ENCODE data around the gene MBTPS1. TPM values are rescaled to one million over a fixed set of nuclear protein-coding genes. Genes with fewer than 3 reads are reported as not detected.

MBTPS1 gene
- total and polyA plus RNA-seq, 2 experiments from 2014 or later, result 18.1 to 49.3 TPM

- Mint-ChIP-seq H3K36me3 (ENCODE audit: low read depth) (peaks cover 52% of the 10 kb centered on the region), H3K27ac (no peak overlapping the region)
- no peak for ATAC-seq
Measured at GRCh38 chr16:84095466-84095865, 21.3 kb downstream of the MBTPS1 start.

GRCh38 chr16:84093879-84094270 lies 22.9 kb downstream of the MBTPS1 start:
- peaks cover 4% of the 10 kb centered on the region; the same call in 1 of the 2 replicates for H4K20me1 ChIP-seq (replicated peaks; ENCODE audit: insufficient read depth)
- H3K9me3 Mint-ChIP-seq, result no peaks in the 10 kb centered on the region
- H3F3A ChIP-seq (replicated peaks; ENCODE audit: low read depth), result no peaks in the 10 kb centered on the region
- H3K4me1 ChIP-seq (ENCODE audit: insufficient read depth), result no peaks in the 10 kb centered on the region
- H3K9me2 ChIP-seq (ENCODE audit: insufficient read depth), result no peaks in the 10 kb centered on the region
- no peak overlapping the region for H2AFZ ChIP-seq
- H3K27me3 Mint-ChIP-seq (ENCODE audit: insufficient read depth, low read depth, poor library complexity), result peaks cover 2% of the 10 kb centered on the region
- no peak overlapping the region for H3K27ac ChIP-seq (ENCODE audit: low read depth)
- no peaks in the 10 kb centered on the region for H3K27me3 ChIP-seq (ENCODE audit: insufficient read depth)
- ATAC-seq (no peak), DNase-seq (ENCODE audit: low spot score) (no peak)
- H3K36me3 Mint-ChIP-seq (ENCODE audit: low read depth), result peaks cover 60% of the 10 kb centered on the region
- H3K79me2 ChIP-seq (replicated peaks; ENCODE audit: insufficient read depth), result no peaks in the 10 kb centered on the region; the same call in 1 of the 2 replicates
- no peaks in the 10 kb centered on the region for H3K4me1 Mint-ChIP-seq
- H3K4me3 Mint-ChIP-seq, result no peak overlapping the region
- no peak overlapping the region for H3K27ac Mint-ChIP-seq
- H3K4me3 ChIP-seq, result no peak overlapping the region
- peaks cover 13% of the 10 kb centered on the region for H3K36me3 ChIP-seq (ENCODE audit: insufficient read depth)
- no peak overlapping the region for H3K4me2 ChIP-seq
- TF ChIP-seq ZNF331 (CRISPR knock-in tag; IDR thresholded peaks at IDR 0.05; ENCODE audit: low read depth), result no peak
- TF ChIP-seq EZH2 (IDR thresholded peaks at IDR 0.05; ENCODE audit: low read depth, unreplicated experiment), result no peak
- no peak for TF ChIP-seq ETS1 (IDR thresholded peaks at IDR 0.05)
- TF ChIP-seq CREB1 (CRISPR knock-in tag; IDR thresholded peaks at IDR 0.05; ENCODE audit: low read depth), result no peak
- TF ChIP-seq NANOG (IDR thresholded peaks at IDR 0.05; ENCODE audit: borderline replicate concordance), result no peak
- no peak for TF ChIP-seq REST (IDR thresholded peaks at IDR 0.05; ENCODE audit: unreplicated experiment)
- TF ChIP-seq STAT1 (IDR thresholded peaks at IDR 0.05; ENCODE audit: unreplicated experiment), result no peak
- no peak for TF ChIP-seq ZNF114 (CRISPR knock-in tag; IDR thresholded peaks at IDR 0.05)
- TF ChIP-seq JUNB (IDR thresholded peaks at IDR 0.05; ENCODE audit: unreplicated experiment), result no peak
- no peak for TF ChIP-seq POLR2AphosphoS5 (IDR thresholded peaks at IDR 0.05; ENCODE audit: low read depth)
- TF ChIP-seq CTCF (conservative IDR thresholded peaks at IDR 0.05; ENCODE audit: low read depth in 2 of 2), result no peak
- TF ChIP-seq EZH2phosphoT487 (IDR thresholded peaks at IDR 0.05; ENCODE audit: unreplicated experiment), result no peak

More at GRCh38 chr16:84095466-84095865, 21.3 kb downstream of the MBTPS1 start:
- no peak overlapping the region for H2AFZ ChIP-seq
- H3K4me1 ChIP-seq (ENCODE audit: insufficient read depth), result no peaks in the 10 kb centered on the region
- Mint-ChIP-seq H3K27me3 (ENCODE audit: insufficient read depth, low read depth, poor library complexity) (peaks cover 2% of the 10 kb centered on the region), H3K9me3 (no peaks in the 10 kb centered on the region), H3K4me3 (no peak overlapping the region), H3K4me1 (no peaks in the 10 kb centered on the region)
- no peaks in the 10 kb centered on the region for H3F3A ChIP-seq (replicated peaks; ENCODE audit: low read depth)
- H3K27ac ChIP-seq (ENCODE audit: low read depth), result no peak overlapping the region
- no peak overlapping the region for H3K4me2 ChIP-seq
- peaks cover 4% of the 10 kb centered on the region; the same call in 1 of the 2 replicates for H4K20me1 ChIP-seq (replicated peaks; ENCODE audit: insufficient read depth)
- TF ChIP-seq NANOG (IDR thresholded peaks at IDR 0.05; ENCODE audit: borderline replicate concordance) (no peak), POLR2AphosphoS5 (IDR thresholded peaks at IDR 0.05; ENCODE audit: low read depth) (no peak), ZNF331 (CRISPR knock-in tag; IDR thresholded peaks at IDR 0.05; ENCODE audit: low read depth) (no peak), EZH2phosphoT487 (IDR thresholded peaks at IDR 0.05; ENCODE audit: unreplicated experiment) (no peak)
- H3K79me2 ChIP-seq (replicated peaks; ENCODE audit: insufficient read depth), result peaks cover 6% of the 10 kb centered on the region
- no peaks in the 10 kb centered on the region for H3K27me3 ChIP-seq (ENCODE audit: insufficient read depth)
- H3K36me3 ChIP-seq (ENCODE audit: insufficient read depth), result peaks cover 10% of the 10 kb centered on the region
- no peak for DNase-seq (ENCODE audit: low spot score)
- H3K9me2 ChIP-seq (ENCODE audit: insufficient read depth), result no peaks in the 10 kb centered on the region
- H3K4me3 ChIP-seq, result no peak overlapping the region

All from GM23338 (cell line).